TTC549 (cell line): ENCODE data around the gene TULP4.
"Not testable (repeated sequence)": the region's sequence is repeated elsewhere in the genome, so short reads cannot be mapped to it uniquely, and the experiment has no call there.

ENCODE experiments used
- FAIRE-seq: peaks from 2 replicates; lab custom pipeline; 2012; peaks lifted over from hg19 to GRCh38; lab: Jason Lieb, UNC

The TULP4 gene

DNA sequence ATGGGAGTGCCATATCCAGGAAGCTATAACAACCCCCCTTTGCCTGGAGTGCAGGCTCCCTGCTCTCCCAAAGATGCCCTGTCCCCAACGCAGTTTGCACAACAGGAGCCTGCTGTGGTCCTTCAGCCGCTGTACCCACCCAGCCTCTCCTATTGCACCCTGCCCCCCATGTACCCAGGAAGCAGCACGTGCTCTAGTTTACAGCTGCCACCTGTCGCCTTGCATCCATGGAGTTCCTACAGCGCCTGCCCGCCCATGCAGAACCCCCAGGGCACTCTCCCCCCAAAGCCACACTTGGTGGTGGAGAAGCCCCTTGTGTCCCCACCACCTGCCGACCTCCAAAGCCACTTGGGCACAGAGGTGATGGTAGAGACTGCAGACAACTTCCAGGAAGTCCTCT lies 191.0 kb downstream of the TULP4 start:
- FAIRE-seq = no peak

DNA sequence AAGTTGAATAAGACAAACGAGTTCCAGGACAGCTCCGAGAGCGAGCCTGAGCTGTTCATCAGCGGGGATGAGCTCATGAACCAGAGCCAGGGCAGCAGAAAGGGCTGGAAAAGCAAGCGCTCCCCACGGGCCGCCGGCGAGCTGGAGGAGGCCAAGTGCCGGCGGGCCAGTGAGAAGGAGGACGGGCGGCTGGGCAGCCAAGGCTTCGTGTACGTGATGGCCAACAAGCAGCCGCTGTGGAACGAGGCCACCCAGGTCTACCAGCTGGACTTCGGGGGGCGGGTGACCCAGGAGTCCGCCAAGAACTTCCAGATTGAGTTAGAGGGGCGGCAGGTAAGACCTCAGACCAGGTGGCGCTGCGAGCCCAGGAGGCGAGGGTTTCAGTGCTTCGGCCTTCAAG lies 191.6 kb downstream of the TULP4 start:
- FAIRE-seq = no peak

DNA sequence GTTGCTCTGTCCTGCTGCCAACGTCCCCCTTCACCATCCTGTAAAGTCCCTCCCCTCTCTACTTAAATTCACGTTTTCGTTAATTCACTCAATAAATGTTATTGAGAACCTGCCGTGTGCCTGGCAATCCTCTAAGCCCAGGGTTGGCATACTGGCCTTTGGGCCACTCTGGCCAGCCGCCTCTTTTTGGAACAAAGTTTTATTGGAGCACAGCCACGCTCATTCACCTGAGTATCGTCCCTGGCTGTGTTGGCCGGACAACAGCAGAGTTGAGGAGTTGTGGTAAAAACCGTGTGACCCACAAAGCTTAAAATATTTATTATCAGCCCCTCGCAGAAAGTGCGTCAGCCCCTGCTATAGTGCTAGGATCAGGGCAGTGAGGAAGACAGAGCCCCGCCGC lies 192.9 kb downstream of the TULP4 start:
- FAIRE-seq = no peak

DNA sequence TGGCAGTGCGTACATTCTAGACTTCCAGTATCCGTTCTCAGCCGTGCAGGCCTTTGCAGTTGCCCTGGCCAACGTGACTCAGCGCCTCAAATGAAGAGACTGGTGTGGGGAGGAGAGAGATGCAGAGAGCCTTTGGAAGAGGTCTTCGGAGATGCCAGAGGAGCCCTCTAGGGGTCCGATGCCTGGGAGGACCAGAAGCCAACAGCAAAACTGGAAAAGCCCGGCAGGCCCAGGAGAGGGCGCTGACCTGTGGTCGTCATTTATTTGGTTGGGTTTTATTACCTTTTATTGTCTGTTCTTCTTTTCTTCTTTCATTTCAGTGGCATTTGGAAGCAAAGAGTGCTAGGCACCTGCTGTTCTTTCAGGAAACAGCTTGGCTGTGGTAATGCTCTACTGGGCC lies 194.3 kb downstream of the TULP4 start:
- FAIRE-seq = no peak

DNA sequence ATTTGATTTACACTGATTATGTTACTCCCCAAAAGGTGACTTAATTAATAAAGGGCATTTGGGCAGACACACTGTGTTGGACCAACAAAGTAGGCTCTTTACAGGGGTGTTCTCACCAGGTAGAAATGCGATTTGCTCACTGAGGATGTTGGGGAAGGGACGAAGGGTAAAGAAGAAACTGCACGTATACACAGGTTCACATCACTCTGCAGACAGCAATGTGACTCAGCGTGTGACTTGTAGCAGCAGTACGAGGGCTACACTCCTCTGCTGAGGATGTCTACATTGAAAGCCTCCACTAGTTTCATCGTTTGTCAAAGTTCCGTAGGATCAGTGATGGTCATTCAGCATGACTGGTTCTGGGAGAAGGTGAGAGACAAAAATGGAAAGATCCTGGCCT lies 194.9 kb downstream of the TULP4 start:
- no peak for FAIRE-seq

DNA sequence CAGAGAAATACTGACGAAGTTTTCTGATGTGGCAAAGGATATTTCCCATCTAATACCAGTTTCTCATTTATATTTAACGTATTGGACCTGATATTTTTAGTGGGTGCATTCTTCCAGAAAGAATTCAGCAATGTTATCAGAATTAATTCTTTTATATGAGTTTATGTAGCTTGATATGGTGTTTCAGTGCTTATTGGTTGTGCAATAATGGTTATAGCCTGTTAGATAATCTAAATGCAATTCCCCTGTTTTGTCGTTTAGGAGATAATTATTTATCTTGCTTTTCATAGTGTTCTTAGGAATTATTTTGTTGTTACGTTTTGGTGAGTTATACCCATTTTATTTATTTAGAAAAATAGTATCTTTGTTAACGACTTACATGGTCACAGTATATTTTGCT lies 196.2 kb downstream of the TULP4 start:
- FAIRE-seq = no peak

DNA sequence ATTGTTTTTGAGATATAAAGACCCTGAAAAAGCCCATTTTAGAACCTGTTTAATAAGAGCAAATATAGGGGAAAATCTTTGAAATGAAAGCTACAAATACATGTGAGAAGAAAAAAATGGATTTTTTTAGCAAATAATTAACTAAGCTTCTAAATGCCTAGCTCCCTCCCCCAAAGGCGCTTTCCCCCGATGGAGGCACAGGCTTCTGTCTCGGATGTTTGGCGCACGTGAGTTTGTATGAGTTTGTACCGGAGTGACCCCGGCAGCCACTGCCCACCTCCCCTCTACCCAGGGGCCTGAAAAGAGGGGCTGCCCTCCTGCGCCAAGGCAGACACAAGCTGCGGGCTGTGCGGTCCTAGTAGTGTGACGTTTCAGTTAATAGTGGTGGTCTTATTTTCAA lies 197.2 kb downstream of the TULP4 start:
- FAIRE-seq = no peak

DNA sequence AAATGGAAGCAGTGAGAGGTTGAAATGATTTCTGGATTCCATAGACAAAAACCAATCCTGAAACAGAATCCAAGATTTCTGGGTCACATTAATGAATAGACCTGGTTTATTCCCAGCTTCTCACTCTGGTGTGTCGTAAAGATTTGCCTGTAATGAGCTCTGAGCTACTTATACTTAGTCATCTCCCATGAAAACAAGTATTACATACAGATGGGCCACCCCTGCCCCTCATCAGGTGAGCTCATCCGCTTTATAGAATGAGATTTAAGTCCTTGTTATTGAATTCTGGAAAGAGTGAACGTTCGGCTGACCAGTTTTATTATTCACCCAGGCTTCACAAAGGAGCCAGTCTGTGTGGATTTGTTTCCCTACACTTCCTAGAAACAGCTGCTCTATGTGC lies 200.5 kb downstream of the TULP4 start:
- FAIRE-seq = no peak

DNA sequence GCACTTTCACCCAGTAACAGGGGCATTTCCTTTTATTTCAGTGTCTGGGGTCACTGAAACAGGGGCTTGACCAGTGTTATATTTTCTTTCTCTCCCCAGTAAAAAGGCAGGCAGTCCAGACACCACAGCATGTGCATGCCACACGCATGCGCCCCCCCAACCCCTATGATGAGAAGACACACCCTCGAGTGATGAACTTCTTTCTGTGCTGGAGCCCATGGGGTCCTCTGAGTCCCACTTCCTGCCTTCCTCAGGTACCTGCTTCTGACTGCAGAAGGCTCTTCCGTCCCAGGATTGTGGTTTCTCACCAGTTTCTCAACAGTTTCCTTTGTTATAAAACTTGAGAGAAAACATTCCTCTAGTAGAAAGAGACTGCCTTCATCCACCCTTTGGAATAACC lies 201.9 kb downstream of the TULP4 start:
- FAIRE-seq = no peak

DNA sequence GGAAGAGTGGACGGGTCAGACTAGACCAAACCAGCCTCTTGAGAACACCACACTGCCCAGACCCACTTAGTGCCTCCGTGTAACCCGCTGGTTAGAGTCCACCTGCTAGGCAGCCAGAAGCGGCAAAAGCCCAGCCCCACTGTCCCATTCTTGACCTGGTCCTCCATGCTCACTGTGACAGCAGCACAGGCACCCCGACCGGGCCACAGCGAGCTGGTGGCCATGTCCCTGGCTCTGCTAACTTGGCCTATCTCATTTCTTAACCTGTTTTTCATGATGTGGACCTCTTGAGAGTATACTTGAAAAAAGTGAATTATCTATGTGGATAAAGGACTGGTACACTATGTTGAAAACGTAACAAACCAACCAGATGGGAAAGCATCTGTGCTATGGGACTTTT lies 202.7 kb downstream of the TULP4 start:
- FAIRE-seq = no peak

DNA sequence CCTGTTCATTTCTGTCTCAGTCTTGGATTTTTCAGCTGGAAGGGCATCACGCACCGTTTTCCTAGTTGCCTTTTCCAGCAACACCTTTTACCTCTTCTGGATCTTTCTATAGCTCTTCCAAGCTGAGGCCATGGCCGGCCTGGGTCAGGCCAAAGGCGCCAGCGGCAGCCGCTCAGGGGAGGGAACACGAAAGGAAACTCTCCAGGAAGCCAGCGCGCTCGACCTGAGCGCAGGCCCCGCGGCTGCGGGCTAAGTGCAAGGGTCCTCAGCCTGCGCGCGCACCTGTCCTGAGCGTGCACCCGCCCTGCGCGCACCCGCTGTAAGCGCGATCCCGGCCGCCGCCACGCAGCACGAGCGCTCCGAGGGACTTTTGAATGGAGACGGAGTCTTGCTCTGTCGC lies 203.8 kb downstream of the TULP4 start:
- FAIRE-seq = no peak

DNA sequence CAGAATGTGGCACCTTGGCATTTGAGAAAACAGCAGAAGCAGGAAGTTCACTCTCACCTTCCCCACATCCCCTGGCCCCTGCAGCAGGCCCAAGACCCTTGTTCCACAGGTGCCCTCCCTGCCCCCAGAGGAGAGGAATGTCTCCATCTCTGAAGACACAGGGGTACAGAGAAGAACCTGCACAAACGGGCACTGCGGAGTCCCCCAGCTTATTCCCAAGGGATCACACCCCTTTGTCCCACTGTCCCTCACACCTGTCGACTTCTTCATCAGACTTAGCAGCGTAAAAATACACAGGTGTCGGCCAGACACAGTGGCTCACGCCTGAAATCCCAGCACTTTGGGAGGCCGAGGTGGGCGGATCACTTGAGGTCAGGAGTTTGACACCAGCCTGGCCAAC lies 204.8 kb downstream of the TULP4 start:
- FAIRE-seq = no peak

DNA sequence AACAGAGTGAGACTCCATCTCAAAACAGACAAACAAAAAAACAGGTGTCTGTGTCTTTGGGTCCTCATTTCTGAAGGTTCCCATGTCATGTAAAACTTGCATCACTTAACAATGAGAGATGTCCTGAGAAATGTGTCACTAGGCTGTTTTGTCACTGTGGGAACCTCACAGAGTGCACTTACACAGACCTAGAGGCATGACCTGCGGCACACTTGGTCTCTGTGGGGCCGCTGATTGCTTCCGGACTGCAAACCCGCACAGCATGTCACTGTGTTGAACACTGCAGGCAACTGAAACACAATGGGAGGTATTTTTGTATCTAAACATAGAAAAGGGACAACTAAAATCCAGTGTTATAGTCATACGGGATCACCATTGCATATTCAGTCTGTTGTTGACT lies 205.3 kb downstream of the TULP4 start:
- FAIRE-seq = no peak

DNA sequence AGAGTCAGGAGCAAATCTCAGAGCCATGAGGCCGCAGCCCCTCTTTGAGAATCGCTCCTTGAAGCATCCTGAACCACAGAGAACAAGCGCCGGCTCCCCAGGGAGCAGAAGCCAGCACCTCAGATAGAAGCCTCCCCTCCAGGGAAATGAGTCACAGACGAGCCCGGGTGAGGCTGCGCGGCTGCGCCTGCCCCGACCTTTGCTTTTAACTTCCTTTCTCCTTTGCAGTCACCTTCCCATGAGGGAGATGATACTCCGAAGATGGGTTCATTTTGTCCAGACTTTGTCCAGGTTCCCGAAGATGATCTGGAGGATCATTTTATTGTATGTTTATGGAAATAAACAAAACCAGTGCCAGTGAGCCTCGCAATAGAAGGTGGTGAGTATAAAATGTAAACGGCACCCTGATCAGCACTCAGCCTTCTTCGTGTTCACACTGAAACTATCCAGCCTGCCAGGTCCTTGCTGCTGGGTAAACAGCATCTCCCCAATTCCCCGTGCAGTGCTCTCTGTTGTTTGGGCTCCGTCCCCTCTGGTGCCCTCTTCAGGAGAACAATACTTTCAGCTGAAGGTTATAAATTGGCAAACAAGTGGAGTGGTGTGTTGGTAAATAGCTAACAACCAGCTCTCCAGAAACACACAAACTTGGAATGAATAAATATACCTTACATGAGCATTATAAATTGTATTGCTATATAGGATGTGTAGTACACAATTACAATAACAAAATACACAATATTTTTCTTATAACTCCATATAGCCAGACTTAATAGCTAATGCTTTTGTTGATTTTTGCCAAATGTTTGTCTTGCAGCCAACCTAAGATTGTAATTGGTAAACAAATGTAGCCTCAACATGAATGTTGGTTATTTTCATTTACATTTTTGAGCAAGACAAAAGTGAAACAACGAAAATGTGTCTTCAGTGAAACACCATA lies 206.2 kb downstream of the TULP4 start:
- FAIRE-seq = no peak

DNA sequence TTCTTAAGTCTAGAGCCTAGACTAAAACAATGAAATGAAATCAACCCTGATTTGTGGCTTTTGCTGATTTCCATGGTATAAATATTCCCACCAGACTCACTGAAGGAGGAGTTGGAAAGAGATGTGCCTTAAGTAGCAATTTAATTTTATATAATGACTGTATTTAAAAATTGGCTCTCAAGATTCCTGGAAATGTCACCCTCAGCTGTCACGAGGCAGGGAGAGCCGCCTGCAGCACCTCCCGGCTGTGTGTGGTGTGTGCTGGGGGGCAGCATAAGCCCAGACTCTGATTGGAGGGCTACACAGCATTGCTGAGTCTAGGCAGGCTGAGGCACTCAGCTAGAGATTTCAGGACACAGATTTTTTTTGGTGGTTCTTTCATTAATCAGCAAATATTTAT lies 207.0 kb downstream of the TULP4 start:
- FAIRE-seq = no peak

DNA sequence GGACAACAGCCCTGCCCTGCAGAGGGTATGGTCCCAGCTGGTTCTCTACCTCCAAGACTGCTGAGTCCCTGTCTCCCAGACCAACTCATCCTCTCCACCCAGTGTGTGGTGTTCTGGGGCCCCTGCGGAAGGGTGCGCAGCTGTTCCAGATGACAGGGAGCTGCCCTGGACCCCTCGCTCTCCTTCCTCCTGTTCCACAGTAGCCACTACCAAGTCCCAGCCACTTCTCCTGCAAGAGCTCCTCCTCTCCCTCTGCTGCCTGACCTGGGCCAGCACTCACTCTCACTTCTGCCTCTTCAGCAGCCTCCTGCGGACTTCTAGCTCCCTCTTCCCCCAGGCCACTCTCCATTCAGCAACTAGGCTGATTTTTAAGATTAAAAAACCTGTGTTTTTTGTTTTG lies 207.5 kb downstream of the TULP4 start:
- no peak for FAIRE-seq

DNA sequence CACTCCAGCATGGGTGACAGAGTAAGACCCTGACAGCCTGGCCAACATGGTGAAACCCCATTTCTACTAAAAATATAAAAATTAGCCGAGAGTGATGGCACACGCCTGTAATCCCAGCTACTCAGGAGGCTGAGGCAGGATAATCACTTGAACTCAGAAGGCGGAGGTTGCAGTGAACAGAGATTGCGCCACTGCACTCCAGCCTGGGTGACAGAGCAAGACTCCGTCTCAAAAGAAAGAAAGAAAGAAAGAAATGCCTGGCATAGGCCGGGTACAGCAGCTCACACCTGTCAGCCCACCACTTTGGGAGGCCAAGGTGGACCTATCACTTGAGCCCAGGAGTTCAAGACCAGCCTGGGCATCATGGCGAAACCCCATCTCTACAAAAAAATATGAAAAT lies 208.7 kb downstream of the TULP4 start:
- FAIRE-seq = not testable (repeated sequence)

DNA sequence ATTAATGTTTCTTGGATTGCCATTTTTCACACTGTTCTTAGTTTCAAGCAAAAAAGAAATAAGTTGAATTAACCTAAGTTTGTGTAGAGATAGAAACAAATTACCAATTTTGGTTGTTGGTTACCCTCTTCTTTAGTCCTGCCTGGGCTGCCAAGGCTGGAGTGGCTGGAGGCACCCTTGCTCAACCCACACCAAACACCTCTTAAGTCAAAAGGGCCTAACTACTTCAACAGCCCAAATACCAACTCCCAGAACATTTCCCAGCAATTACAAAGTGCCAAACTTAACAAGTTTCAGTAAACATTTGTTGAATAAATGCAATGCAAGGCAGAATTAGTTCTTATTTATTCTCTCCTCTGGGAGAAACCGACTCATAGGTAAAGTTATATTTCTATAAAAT lies 209.5 kb downstream of the TULP4 start:
- FAIRE-seq = no peak

DNA sequence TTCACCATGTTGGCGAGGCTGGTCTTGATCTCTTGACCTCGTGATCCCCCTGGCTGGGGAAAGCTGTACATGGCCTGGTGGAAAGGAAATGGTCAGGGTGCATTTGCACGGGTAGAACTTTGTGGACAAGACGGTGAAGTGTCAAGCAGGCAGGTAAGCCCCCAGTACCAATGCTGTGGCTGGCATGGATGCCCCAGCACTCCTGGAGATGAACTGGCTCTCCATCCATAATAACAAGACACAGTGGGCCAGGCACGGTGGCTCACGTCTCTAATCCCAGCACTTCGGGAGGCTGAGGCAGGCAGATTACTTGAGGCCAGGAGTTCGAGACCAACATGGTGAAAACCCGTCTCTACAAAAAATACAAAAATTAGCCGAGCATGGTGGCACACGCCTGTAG lies 210.4 kb downstream of the TULP4 start:
- FAIRE-seq = no peak

DNA sequence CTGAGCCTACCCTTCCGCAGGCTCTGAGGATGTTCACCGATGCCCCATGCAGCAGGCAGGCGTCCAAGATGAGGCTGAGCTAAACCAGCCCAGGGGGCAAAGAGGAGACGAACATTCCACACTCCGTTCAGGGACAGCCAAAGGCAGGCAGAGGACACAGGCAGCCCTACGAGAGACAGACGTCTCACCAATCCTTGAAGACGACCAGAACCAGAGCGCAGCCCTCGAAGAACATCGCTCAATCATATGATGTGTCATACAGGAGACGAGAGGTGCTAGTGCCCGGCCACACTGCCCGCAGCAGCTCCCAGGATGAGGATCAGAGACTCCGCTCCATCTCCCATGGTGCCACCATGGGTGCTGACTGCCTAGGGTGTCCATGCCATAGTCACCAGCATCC lies 212.0 kb downstream of the TULP4 start:
- no peak for FAIRE-seq

DNA sequence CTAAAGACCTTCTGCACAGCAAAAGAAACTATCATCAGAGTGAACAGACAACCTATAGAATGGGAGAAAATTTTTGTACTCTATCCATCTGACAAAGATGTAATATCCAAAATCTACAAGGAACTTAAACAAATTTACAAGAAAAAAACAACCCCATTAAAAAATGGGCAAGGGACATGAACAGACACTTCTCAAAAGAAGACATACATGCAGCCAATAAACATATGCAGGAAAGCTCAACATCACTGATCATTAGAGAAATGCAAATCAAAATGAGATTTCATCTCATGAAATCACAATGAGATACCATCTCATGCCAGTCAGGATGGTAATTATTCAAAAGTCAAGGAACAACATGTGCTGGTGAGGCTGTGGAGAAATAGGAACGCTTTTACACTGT lies 215.6 kb downstream of the TULP4 start:
- not testable (repeated sequence) for FAIRE-seq

DNA sequence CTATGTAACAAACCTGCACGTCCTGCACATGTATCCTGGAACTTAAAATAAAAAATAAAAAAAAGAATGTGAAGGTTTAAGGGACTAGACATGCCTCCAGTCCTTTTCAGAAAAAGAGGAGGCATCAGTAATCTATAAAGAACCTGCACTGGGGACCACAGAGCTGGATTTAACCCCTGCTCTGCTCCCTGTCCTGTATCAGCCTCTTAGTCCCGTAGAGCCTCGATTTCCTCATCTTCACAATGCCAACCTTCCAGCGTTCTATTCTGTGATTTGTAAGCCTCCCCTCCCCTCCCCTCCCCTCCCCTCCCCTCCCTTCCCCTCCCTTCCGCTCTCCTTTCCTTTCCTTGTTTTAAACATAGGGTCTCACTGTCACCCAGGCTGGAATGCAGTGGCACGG lies 216.6 kb downstream of the TULP4 start:
- FAIRE-seq = no peak

DNA sequence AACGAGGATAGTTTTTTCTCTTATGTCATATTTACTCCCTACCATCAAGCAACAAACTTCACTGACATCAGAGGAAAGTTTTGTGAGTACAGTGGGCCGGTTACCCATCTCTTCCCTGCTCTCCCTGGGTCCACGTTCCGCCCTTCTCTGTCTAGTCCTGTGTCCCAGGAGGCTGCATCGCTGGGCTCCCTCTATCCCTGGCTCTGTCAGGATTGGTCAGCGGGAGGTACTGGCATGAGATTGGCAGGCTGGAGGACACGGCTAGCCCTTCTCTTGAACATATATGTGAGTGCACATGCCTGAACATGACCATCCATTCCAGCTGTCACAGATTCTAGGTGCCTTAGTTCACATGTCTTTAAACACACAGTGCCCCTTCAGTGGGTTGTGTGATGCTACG lies 217.4 kb downstream of the TULP4 start:
- no peak for FAIRE-seq

DNA sequence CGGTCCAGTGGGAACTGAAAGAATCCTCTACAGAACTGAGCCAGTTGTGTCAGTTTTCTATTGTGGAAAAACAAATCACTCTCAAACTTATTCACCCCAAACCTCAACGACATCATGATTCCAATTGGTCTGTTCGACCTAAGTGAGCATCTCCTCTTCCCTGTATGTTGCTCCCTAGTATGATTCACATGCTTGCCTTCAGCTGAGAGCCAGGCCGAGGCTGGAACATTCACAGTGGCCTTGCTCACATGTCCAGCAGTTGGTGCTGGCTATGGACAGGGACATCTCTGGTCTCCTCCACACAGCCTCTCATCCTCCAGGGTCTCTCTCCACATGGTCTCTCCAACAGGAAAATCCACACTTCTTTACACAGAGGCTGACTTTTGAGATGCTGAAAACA lies 219.3 kb downstream of the TULP4 start:
- FAIRE-seq = no peak

DNA sequence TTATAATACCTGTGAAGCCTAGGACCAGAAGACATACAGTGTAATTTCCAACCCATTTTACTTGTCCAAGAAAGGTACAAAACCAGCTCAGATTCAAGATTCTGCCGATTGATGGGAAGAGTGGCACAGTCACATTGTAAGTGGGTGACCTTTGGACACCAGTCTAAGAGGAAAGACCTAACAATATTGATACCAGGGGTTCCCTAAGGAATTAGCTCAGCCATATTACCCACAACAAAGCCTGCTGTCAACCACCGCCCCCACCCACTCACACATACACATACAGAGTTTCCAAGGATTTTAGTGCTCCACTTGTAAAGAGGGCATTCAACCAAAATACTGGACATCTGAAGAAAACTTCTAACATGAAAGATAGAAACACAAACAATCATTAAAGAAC lies 219.7 kb downstream of the TULP4 start:
- FAIRE-seq = no peak
